HL-60 (cell line): ENCODE measurements around the gene COL18A1.

Experiments
- POLR2AphosphoS5 ChIP-seq: IDR thresholded peaks from 2 replicates; pipeline ENCODE4 v1.6.1; 2012; ENCODE audit warnings: low read depth
- SPI1 ChIP-seq: IDR thresholded peaks from 2 replicates; pipeline ENCODE4 v1.6.1; 2012; ENCODE audit warnings: low read depth, mild to moderate bottlenecking, borderline replicate concordance
- TF ChIP-seq, protein P1 (sequence below): IDR thresholded peaks from one replicate; pipeline ENCODE4 v1.5.1; 2011; ENCODE audit warnings: low read length, control low read depth, inconsistent platforms; ENCODE audit not compliant: insufficient read depth

DNA sequence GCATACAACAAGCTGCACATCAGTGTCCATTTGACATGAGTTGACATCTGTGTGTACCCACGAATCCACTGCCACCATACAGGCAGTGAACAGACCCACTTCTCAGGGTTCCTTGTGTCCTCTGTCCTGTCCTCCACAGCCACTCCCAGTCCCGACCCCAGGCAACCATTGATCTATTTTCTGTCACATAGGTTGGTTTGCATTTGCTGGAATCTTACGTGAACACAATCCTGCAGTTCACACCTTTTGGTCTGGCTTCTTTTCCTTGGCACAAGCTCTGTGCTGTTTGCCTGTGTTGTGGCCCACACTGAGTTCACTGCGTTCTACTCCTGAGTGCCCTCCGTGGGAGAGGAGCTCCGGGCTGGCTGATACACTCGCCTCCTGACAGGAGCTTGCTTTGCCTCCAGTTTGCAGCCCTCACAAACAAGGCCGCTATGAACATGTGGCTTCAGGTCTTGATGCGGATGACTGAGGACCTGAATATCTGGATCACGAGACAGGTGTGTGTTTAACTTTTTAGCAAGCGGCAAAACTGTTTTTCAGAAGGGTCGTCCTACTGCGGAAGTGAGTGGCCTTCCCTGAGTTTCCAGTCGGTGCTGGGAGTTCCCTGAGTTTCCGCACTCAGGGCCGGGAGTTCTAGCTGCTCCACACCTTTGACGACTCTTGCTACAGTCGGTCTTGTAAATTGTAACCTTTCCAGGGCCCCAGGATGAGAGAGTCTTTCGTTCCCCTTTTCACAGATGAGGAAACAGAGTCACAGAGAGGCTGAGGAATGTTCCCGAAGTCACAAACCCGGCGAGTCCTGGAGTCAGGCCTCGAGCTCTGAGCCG is 13.0 kb upstream of the COL18A1 start:
- TF ChIP-seq, protein P1, sequence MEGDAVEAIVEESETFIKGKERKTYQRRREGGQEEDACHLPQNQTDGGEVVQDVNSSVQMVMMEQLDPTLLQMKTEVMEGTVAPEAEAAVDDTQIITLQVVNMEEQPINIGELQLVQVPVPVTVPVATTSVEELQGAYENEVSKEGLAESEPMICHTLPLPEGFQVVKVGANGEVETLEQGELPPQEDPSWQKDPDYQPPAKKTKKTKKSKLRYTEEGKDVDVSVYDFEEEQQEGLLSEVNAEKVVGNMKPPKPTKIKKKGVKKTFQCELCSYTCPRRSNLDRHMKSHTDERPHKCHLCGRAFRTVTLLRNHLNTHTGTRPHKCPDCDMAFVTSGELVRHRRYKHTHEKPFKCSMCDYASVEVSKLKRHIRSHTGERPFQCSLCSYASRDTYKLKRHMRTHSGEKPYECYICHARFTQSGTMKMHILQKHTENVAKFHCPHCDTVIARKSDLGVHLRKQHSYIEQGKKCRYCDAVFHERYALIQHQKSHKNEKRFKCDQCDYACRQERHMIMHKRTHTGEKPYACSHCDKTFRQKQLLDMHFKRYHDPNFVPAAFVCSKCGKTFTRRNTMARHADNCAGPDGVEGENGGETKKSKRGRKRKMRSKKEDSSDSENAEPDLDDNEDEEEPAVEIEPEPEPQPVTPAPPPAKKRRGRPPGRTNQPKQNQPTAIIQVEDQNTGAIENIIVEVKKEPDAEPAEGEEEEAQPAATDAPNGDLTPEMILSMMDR, result no peak
- no peak for TF ChIP-seq POLR2AphosphoS5
- no peak for TF ChIP-seq SPI1
